SK-N-SH (cell line): ENCODE data around the gene COL24A1.

Experiments used
- CTCF ChIP-seq: fragments of 200-600 bp; sonication (generic); IDR thresholded peaks from 2 replicates; pipeline ENCODE4 v1.6.1; 2017; ENCODE audit warnings: antibody characterized with exemption, mild to moderate bottlenecking, moderate library complexity
- EP300 ChIP-seq, 2 experiments: IDR thresholded peaks; 2 replicates each; pipeline versions ENCODE4 v1.4.0 to v1.6.1; 2012; ENCODE audit warnings: borderline replicate concordance in 1 of 2, low read depth in 1 of 2, low read length in 1 of 2
- GABPA ChIP-seq: IDR thresholded peaks from 2 replicates; pipeline ENCODE4 v1.4.0; 2012; ENCODE audit warnings: low read depth, mild to moderate bottlenecking
- IRF3 ChIP-seq: fragments of 150-350 bp; IDR thresholded peaks from 2 replicates; pipeline ENCODE4 v1.6.1; 2016; ENCODE audit warnings: mild to moderate bottlenecking, low read depth, low read length
- MAX ChIP-seq: IDR thresholded peaks from 2 replicates; pipeline ENCODE4 v1.4.0; 2012; ENCODE audit warnings: low read depth
- MEF2A ChIP-seq: IDR thresholded peaks from 2 replicates; pipeline ENCODE4 v1.4.0; 2012; ENCODE audit warnings: low read depth, borderline replicate concordance
- NFIC ChIP-seq: IDR thresholded peaks from 2 replicates; pipeline ENCODE4 v1.4.0; 2012; ENCODE audit warnings: borderline replicate concordance
- PBX3 ChIP-seq: IDR thresholded peaks from 2 replicates; pipeline ENCODE4; 2012
- POLR2AphosphoS5 ChIP-seq: IDR thresholded peaks from 2 replicates; pipeline ENCODE4 v1.6.1; 2012; ENCODE audit warnings: low read depth, low read length
- RCOR1 ChIP-seq: fragments of 150-350 bp; IDR thresholded peaks from 2 replicates; pipeline ENCODE4 v1.6.1; 2017; ENCODE audit warnings: antibody characterized with exemption, low read length
- RFX5 ChIP-seq: IDR thresholded peaks from 2 replicates; pipeline ENCODE4 v1.6.1; 2012; ENCODE audit warnings: mild to moderate bottlenecking, improper control_type of control experiment, low read length

GRCh38 chr1:86105533-86105866 lies 51.1 kb downstream of the COL24A1 start:
- TF ChIP-seq POLR2AphosphoS5 (no peak), GABPA (no peak), CTCF (no peak), NFIC (no peak), MEF2A (no peak), RCOR1 (no peak), PBX3 (no peak), EP300 (IDR thresholded peaks at IDR 0.05; ENCODE audit: borderline replicate concordance in 1 of 2, low read depth in 1 of 2, low read length in 1 of 2) (no peak), IRF3 (no peak), RFX5 (no peak), MAX (no peak)
